ENCODE data around the gene SH2D1B. TPM values are rescaled to one million over a fixed set of nuclear protein-coding genes. Genes with fewer than 3 reads are reported as not detected.

Gene SH2D1B
- total RNA-seq, 1 experiment from 2014 or later = 0.04 TPM

DNA sequence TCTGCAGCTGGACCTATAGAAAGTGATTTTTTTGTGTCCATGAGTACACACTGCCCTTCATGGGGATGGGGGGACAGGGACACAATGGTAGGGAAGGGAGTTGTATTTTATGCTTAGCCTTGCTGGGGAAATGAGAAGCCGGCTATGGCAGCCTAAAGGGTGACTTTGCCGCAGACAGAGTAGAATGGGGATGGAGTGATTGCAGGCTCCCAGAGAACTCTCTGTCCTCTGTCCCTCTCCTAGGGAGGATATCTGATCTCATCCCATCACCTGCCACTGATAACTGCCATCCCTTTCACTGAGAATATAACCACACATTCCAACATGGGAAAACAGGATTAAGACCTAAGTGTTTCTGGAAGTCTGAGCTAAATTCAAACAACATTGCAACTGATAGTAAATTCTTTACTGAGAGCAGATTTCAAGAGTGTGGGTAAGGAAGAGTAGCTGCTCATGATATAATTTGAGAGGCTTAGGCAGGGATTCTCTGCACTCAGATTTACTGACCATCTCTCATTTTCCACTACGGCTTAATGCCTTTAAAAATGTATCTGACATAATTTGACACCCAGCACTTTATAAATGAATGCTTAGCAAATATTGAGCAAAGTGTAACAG is 13.9 kb downstream of the SH2D1B start:
- POLR2A ChIA-PET (ENCODE audit: unreplicated experiment) = no interaction called here
- Histone ChIP-seq H3K27me3 (ENCODE audit: low read length) (no peaks in the 10 kb centered on the region), H4K20me1 (ENCODE audit: low read length) (no peaks in the 10 kb centered on the region), H3K9ac (ENCODE audit: low read length) (no peak overlapping the region), H3K9me3 (ENCODE audit: low read length) (no peaks in the 10 kb centered on the region), H3K36me3 (ENCODE audit: low read depth, low read length) (no peaks in the 10 kb centered on the region), H3K4me1 (ENCODE audit: insufficient read depth, low read length) (no peaks in the 10 kb centered on the region), H3K9me2 (replicated peaks; ENCODE audit: low read length) (no peaks in the 10 kb centered on the region), H3K4me2 (ENCODE audit: low read length) (no peak overlapping the region), H2AFZ (ENCODE audit: low read length) (no peak overlapping the region), H3K79me2 (ENCODE audit: low read length) (no peaks in the 10 kb centered on the region), H3K27ac (ENCODE audit: low read length) (no peak overlapping the region), H3F3A (ENCODE audit: low read length, unreplicated experiment) (no peaks in the 10 kb centered on the region), H3K4me3 (ENCODE audit: low read length) (no peak overlapping the region)
- CTCF ChIA-PET = interaction anchor here (0.6 kb wide), 2 partner anchors 25 to 40 kb away, joined by 4 to 6 read pairs; no protein-coding TSS in a partner anchor
- TF ChIP-seq, protein P1, sequence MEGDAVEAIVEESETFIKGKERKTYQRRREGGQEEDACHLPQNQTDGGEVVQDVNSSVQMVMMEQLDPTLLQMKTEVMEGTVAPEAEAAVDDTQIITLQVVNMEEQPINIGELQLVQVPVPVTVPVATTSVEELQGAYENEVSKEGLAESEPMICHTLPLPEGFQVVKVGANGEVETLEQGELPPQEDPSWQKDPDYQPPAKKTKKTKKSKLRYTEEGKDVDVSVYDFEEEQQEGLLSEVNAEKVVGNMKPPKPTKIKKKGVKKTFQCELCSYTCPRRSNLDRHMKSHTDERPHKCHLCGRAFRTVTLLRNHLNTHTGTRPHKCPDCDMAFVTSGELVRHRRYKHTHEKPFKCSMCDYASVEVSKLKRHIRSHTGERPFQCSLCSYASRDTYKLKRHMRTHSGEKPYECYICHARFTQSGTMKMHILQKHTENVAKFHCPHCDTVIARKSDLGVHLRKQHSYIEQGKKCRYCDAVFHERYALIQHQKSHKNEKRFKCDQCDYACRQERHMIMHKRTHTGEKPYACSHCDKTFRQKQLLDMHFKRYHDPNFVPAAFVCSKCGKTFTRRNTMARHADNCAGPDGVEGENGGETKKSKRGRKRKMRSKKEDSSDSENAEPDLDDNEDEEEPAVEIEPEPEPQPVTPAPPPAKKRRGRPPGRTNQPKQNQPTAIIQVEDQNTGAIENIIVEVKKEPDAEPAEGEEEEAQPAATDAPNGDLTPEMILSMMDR (conservative IDR thresholded peaks at IDR 0.05; ENCODE audit: low read depth, low read length) = no peak
- TF ChIP-seq EZH2 (IDR thresholded peaks at IDR 0.05; ENCODE audit: low read length, unreplicated experiment) (no peak), EZH2phosphoT487 (IDR thresholded peaks at IDR 0.05; ENCODE audit: borderline replicate concordance, low read length) (no peak)
- intact Hi-C loops (cut with micrococcal nuclease) = loop anchor here (10.0 kb wide), 2 partner anchors 227 to 633 kb away; partner anchors contain the start of gene ATF6
- no TSS peak for BruUV-seq (replicated peaks)
- no peak for DNase-seq
- no peak for ATAC-seq

DNA sequence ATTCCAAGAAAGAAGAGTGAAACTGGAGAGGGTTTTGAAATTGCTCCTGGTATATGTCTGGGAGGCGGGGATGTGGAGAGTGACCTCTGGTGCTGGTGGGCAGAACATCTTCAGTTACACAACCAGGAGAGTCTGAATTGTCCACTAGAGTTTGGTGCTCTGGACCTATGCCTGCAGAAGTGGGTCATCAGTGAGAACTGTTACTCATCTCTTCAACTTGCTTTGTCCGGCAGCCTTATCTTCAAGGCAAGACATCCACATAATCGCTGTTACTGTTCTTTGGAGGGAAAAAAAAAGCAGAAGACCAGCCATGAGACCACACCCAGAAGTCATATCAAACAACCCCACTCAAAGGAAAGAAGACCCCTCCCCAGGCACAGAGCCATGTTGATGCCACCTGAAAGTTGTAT is 14.9 kb downstream of the SH2D1B start:
- no peak for DNase-seq
- CTCF ChIA-PET = no interaction called here
- H3K4me3 ChIP-seq (ENCODE audit: low read length) = no peak overlapping the region
- no peaks in the 10 kb centered on the region for H4K20me1 ChIP-seq (ENCODE audit: low read length)
- BruUV-seq (replicated peaks) = no TSS peak
- no peak overlapping the region for H2AFZ ChIP-seq (ENCODE audit: low read length)
- H3F3A ChIP-seq (ENCODE audit: low read length, unreplicated experiment) = no peaks in the 10 kb centered on the region
- no peaks in the 10 kb centered on the region for H3K27me3 ChIP-seq (ENCODE audit: low read length)
- no peaks in the 10 kb centered on the region for H3K36me3 ChIP-seq (ENCODE audit: low read depth, low read length)
- H3K9me2 ChIP-seq (replicated peaks; ENCODE audit: low read length) = no peaks in the 10 kb centered on the region
- no peaks in the 10 kb centered on the region for H3K4me1 ChIP-seq (ENCODE audit: insufficient read depth, low read length)
- H3K9me3 ChIP-seq (ENCODE audit: low read length) = no peaks in the 10 kb centered on the region
- intact Hi-C loops (cut with micrococcal nuclease) = loop anchor here (10.0 kb wide), 2 partner anchors 228 to 632 kb away; partner anchors contain the start of gene ATF6
- peak; percentile 64; the same call in 1 of the 2 replicates for ATAC-seq
- H3K9ac ChIP-seq (ENCODE audit: low read length) = no peak overlapping the region
- POLR2A ChIA-PET (ENCODE audit: unreplicated experiment) = no interaction called here
- H3K27ac ChIP-seq (ENCODE audit: low read length) = no peak overlapping the region
- no peaks in the 10 kb centered on the region for H3K79me2 ChIP-seq (ENCODE audit: low read length)
- TF ChIP-seq EZH2phosphoT487 (IDR thresholded peaks at IDR 0.05; ENCODE audit: borderline replicate concordance, low read length) (no peak), EZH2 (IDR thresholded peaks at IDR 0.05; ENCODE audit: low read length, unreplicated experiment) (no peak)
- TF ChIP-seq, protein P1 (conservative IDR thresholded peaks at IDR 0.05; ENCODE audit: low read depth, low read length) = peak; percentile 41; the same call in 1 of the 2 replicates
- H3K4me2 ChIP-seq (ENCODE audit: low read length) = no peak overlapping the region

DNA sequence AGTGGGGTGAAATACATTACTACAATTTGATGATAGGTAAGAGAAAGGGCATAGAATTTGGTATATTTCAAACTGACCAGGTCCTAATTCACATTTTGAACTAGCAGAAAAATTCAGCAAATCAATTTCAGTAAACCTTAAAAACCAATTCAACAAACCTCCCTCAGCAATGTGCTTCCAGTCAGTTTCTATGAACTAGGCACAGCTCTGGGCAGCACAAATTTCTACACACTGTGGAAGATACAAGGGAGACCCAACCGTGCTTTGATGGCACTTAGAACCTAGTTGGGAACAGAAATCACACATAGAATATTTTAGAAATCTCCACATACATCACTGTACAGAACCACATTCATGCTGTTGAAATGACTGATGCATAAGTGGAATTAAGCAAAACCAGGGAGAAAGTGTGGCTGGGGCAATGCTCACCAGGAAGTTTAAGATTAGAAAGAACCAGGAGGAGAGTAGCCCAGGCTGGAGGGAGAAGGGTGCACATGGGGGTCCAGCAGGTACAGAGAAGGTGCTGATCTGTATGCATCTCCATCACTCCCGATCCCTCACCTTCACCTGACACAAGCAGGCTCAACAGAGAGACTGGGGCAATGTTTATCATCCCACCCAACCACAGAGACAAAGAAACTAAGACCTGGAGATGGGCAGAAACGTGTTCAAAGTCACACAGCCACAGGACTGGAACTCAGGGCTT is 15.6 kb downstream of the SH2D1B start:
- CTCF ChIA-PET = no interaction called here
- H3K27me3 ChIP-seq (ENCODE audit: low read length) = no peaks in the 10 kb centered on the region
- H3K4me3 ChIP-seq (ENCODE audit: low read length) = no peak overlapping the region
- no peak overlapping the region for H3K4me2 ChIP-seq (ENCODE audit: low read length)
- no peaks in the 10 kb centered on the region for H3K79me2 ChIP-seq (ENCODE audit: low read length)
- no peaks in the 10 kb centered on the region for H3F3A ChIP-seq (ENCODE audit: low read length, unreplicated experiment)
- no peaks in the 10 kb centered on the region for H3K36me3 ChIP-seq (ENCODE audit: low read depth, low read length)
- H4K20me1 ChIP-seq (ENCODE audit: low read length) = no peaks in the 10 kb centered on the region
- no peaks in the 10 kb centered on the region for H3K9me3 ChIP-seq (ENCODE audit: low read length)
- H3K4me1 ChIP-seq (ENCODE audit: insufficient read depth, low read length) = no peaks in the 10 kb centered on the region
- intact Hi-C loops (cut with micrococcal nuclease) = loop anchor here (10.0 kb wide), 2 partner anchors 228 to 632 kb away; partner anchors contain the start of gene ATF6
- POLR2A ChIA-PET (ENCODE audit: unreplicated experiment) = no interaction called here
- ATAC-seq (no peak), DNase-seq (no peak)
- no peak overlapping the region for H3K27ac ChIP-seq (ENCODE audit: low read length)
- BruUV-seq (replicated peaks) = no TSS peak
- TF ChIP-seq, protein P1 (conservative IDR thresholded peaks at IDR 0.05; ENCODE audit: low read depth, low read length) = no peak
- TF ChIP-seq EZH2 (IDR thresholded peaks at IDR 0.05; ENCODE audit: low read length, unreplicated experiment) = no peak
- TF ChIP-seq EZH2phosphoT487 (IDR thresholded peaks at IDR 0.05; ENCODE audit: borderline replicate concordance, low read length) = no peak
- no peak overlapping the region for H2AFZ ChIP-seq (ENCODE audit: low read length)
- H3K9me2 ChIP-seq (replicated peaks; ENCODE audit: low read length) = no peaks in the 10 kb centered on the region
- H3K9ac ChIP-seq (ENCODE audit: low read length) = no peak overlapping the region
